ENCODE data around the gene CUTA. TPM values are rescaled to one million over a fixed set of nuclear protein-coding genes. Genes with fewer than 3 reads are reported as not detected.

CUTA gene
- total and polyA plus RNA-seq, 2 of the 13 experiments (the other 11 are each of a cell fraction or from before 2014, with no cell fraction given), result 170 to 180 TPM

DNA sequence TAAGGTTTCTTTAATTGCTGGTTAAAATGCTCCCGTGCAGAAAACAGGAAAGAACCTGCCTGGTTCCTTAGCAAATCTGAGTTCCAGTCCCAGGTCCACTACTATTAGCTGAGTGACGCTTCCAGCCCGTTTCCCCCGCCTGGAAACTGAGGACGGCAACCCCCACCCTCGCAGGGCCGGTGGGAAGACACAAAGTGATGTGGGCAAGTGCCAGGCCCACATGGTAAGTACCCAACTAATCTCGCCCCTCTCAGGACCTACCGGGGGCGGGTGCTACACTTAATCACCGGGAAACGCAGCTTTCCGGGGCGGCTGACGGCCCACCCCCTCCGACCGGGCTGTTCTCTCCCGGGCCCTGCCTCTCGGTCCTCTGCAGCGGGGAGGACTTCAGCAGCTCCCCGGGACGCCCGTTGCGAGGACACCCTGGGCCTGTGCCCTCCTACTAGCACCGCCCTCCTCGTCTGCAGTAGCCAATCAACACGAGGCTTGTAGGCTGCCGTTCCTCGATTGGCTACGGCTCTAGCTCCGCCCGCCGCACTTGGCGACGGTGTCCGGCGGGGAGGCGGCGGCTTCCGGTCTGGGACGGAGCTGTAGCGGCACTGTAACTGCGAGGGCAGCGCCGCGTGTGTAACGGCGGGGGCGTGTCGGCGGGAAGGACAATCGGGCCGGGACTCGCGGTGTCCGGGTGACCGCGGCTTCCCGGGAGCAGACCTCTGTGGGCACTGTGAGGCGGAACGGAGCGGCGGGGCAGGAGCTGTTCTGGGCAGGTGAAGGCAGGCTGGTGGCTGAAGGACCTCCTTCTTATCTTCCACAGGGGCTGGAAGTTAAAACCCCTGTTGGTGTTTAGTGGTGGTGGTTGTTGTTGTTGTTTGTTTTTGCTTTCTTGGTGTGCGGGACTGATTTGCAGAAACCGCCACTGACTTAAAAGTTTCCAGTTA, 36.4 kb upstream of the CUTA start, which contains the start of gene ZBTB9 (continued):
- TF ChIP-seq DNMT1 (CRISPR knock-in tag; IDR thresholded peaks at IDR 0.05) (peak; percentile 4; the same call in 1 of the 2 replicates), KLF13 (CRISPR knock-in tag; IDR thresholded peaks at IDR 0.05) (peak; percentile 90; the same call in 1 of the 2 replicates), GATA4 (IDR thresholded peaks at IDR 0.05; ENCODE audit: borderline replicate concordance, low read depth) (peak; percentile 56; the same call in 1 of the 2 replicates), AGO2 (optimal IDR thresholded peaks at IDR 0.05; ENCODE audit: low read depth, low read length) (peak; percentile 66), PAF1 (CRISPR knock-in tag; IDR thresholded peaks at IDR 0.05) (no peak), SP1 (IDR thresholded peaks at IDR 0.05) (no peak; the same call in 1 of the 2 replicates), SP1 (CRISPR knock-in tag; IDR thresholded peaks at IDR 0.05) (peak; percentile 98), ZSCAN30 (CRISPR knock-in tag; IDR thresholded peaks at IDR 0.05) (no peak), LCORL (IDR thresholded peaks at IDR 0.05) (no peak), LCORL (CRISPR knock-in tag; IDR thresholded peaks at IDR 0.05) (peak; percentile 69; the same call in 1 of the 2 replicates), ZBTB40 (IDR thresholded peaks at IDR 0.05) (peak; percentile 55; the same call in 1 of the 2 replicates), ZBTB40 (CRISPR knock-in tag; IDR thresholded peaks at IDR 0.05) (peak; percentile 80)
- TF ChIP-seq, protein P1, sequence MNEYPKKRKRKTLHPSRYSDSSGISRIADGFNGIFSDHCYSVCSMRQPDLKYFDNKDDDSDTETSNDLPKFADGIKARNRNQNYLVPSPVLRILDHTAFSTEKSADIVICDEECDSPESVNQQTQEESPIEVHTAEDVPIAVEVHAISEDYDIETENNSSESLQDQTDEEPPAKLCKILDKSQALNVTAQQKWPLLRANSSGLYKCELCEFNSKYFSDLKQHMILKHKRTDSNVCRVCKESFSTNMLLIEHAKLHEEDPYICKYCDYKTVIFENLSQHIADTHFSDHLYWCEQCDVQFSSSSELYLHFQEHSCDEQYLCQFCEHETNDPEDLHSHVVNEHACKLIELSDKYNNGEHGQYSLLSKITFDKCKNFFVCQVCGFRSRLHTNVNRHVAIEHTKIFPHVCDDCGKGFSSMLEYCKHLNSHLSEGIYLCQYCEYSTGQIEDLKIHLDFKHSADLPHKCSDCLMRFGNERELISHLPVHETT (CRISPR knock-in tag; conservative IDR thresholded peaks at IDR 0.05), result peak; percentile 94
- TF ChIP-seq, protein P2, sequence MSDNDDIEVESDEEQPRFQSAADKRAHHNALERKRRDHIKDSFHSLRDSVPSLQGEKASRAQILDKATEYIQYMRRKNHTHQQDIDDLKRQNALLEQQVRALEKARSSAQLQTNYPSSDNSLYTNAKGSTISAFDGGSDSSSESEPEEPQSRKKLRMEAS (IDR thresholded peaks at IDR 0.05), result peak; percentile 99
- TF ChIP-seq, protein P3, sequence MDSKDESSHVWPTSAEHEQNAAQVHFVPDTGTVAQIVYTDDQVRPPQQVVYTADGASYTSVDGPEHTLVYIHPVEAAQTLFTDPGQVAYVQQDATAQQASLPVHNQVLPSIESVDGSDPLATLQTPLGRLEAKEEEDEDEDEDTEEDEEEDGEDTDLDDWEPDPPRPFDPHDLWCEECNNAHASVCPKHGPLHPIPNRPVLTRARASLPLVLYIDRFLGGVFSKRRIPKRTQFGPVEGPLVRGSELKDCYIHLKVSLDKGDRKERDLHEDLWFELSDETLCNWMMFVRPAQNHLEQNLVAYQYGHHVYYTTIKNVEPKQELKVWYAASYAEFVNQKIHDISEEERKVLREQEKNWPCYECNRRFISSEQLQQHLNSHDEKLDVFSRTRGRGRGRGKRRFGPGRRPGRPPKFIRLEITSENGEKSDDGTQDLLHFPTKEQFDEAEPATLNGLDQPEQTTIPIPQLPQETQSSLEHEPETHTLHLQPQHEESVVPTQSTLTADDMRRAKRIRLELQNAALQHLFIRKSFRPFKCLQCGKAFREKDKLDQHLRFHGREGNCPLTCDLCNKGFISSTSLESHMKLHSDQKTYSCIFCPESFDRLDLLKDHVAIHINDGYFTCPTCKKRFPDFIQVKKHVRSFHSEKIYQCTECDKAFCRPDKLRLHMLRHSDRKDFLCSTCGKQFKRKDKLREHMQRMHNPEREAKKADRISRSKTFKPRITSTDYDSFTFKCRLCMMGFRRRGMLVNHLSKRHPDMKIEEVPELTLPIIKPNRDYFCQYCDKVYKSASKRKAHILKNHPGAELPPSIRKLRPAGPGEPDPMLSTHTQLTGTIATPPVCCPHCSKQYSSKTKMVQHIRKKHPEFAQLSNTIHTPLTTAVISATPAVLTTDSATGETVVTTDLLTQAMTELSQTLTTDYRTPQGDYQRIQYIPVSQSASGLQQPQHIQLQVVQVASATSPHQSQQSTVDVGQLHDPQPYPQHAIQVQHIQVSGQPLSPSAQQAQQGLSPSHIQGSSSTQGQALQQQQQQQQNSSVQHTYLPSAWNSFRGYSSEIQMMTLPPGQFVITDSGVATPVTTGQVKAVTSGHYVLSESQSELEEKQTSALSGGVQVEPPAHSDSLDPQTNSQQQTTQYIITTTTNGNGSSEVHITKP (CRISPR knock-in tag; IDR thresholded peaks at IDR 0.05; ENCODE audit: low read depth), result peak; percentile 83; the same call in 1 of the 2 replicates

All from HepG2 (cell line).